GM12865 (cell line): Measurements from ENCODE around the gene RHOH.
"Not testable (repeated sequence)": the region's sequence is repeated elsewhere in the genome, so short reads cannot be mapped to it uniquely, and the experiment has no call there.

ENCODE experiments used
- DNase-seq: peaks from one replicate; pipeline ENCODE4 v3.0.0; 2010; ENCODE audit warnings: low read depth
- H3K4me3 ChIP-seq: 2 replicates; pipeline ENCODE4 v1.5.1; 2011; ENCODE audit warnings: mild to moderate bottlenecking, low read depth, low read length, control low read depth
- CTCF ChIP-seq: IDR thresholded peaks from 2 replicates; pipeline ENCODE4 v1.5.1; 2011; ENCODE audit warnings: low read length, control low read depth, low read depth, inconsistent platforms; ENCODE audit not compliant: insufficient read depth; ENCODE audit errors: missing control alignments

RHOH gene

DNA sequence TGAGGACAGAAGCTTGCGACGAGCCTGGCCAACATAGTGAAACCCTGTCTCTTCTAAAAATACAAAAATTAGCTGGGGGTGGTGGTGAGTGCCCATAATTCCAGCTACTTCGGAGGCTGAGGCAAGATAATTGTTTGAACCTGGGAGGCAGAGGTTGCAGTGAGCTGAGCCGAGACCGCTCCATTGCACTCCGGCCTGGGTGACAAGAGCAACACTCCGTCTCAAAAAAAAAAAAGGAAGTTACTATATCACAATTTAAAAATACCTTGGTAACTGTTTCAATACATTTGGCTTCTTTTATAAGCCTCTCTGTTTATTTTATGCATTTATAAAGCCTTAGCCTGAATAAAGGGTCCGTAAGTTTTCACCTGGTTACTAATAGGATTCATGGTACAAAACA lies 91.7 kb downstream of the RHOH start:
- DNase-seq: no peak
- TF ChIP-seq CTCF: no peak
- H3K4me3 ChIP-seq: no peak overlapping the region

- no peak for TF ChIP-seq CTCF
- peak; percentile 49 for DNase-seq
- H3K4me3 ChIP-seq: no peak overlapping the region
Observed at GRCh38 chr4:40289366-40290188, 92.7 kb downstream of the RHOH start.

DNA sequence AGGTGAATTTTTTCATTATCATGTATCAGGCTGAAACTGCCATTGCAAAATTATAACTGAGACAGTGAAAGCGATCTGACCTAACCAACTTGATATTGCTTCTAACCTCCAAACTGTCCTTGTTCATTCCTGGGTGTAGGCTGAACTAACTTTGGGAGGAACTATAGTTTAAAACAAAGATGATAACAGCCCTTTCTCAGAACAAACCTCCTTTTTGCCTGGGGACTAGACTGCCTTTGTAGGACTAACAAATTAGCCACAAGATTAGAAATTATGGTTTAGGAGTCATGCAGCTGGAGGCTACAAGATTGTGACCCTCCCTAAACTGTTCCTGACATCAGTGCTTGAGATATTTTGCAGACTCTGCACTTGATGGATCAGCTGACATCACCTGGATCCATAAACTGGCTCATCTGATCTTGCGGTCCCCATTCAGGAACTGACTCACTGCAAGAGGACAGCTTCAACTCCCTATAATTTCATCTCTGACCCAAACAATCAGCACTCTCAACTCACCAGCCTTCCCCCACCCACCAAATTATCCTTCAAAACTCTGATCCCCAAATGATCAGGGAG lies 93.9 kb downstream of the RHOH start:
- DNase-seq, H3K4me3 ChIP-seq: not testable (repeated sequence)

GRCh38 chr4:40292313-40292759 lies 95.5 kb downstream of the RHOH start:
- DNase-seq: no peak
- no peak for TF ChIP-seq CTCF
- H3K4me3 ChIP-seq: no peak overlapping the region

GRCh38 chr4:40294339-40294738 lies 97.5 kb downstream of the RHOH start:
- TF ChIP-seq CTCF: no peak
- no peak for DNase-seq
- H3K4me3 ChIP-seq: no peak overlapping the region

GRCh38 chr4:40295030-40295429 lies 98.2 kb downstream of the RHOH start:
- not testable (repeated sequence) for H3K4me3 ChIP-seq, DNase-seq

GRCh38 chr4:40295572-40295971 lies 98.7 kb downstream of the RHOH start:
- TF ChIP-seq CTCF: no peak
- DNase-seq: no peak
- H3K4me3 ChIP-seq: no peak overlapping the region
